Measurements from ENCODE around the gene DCST2. TPM values are rescaled to one million over a fixed set of nuclear protein-coding genes. Genes with fewer than 3 reads are reported as not detected.

Gene DCST2
- total and polyA plus RNA-seq, 2 donors (not counting 3 experiments of a cell fraction or from before 2014, with no cell fraction given): 0.29 to 0.51 TPM

DNA sequence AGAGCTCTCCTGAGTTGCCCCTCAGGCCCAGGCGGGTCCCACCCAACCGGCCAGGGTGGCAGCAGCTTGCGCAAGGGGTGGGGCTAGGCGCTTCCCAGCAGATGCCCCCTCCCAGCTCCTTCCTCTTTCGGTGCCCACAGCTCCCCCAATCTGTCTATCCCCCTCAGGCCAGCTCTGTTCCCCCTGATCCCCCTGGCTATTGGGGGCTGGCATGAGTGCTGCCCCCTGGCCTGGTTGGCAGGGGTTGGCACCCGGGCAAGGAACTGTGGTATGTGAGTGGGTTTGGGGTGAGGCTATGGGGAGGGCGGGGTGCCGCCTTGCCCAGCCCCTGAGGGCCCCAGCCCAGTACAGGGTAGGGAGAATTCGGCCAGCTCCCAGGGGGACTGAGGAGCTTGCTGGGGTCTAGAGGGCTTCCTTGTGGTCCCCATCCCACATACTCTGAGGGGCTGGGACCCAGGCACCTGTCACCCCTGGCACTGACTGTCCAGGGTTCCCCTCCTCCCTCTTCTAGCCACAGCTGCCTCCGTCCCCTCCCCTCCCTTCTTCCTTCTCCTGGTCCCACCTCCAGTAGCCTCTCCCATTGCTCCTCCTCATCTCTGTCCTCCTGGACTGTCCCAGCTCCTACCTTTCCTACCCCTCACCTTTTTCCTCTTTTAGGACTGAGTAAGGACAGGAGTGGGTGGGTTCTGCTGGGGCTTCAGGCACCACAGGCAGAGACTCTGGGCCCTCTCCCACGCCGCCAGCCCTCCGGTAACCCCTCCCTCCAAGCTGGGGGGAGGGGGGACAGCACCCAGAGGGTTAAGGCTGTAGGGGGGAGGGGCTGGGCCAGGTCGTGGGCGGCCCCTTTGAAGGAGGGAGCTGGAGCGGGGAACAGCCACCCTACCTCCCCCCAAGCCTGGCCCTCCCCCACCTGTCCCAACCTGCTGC, 25.3 kb downstream of the DCST2 start:
- BruUV-seq (replicated peaks): no TSS peak
- Histone ChIP-seq H3K4me2 (ENCODE audit: insufficient read depth, low read length) (no peak overlapping the region), H3K27me3 (ENCODE audit: control insufficient read depth in 2 of 2, insufficient read depth in 2 of 2, low read length in 2 of 2) (no peaks in the 10 kb centered on the region), H3K79me2 (ENCODE audit: control insufficient read depth, insufficient read depth, low read length) (peaks cover 13% of the 10 kb centered on the region), H3K9ac (replicated peaks; ENCODE audit: extremely low read depth, insufficient read depth, low read length) (no peak overlapping the region), H2AFZ (ENCODE audit: low read depth, low read length) (no peak overlapping the region), H3K9me3 (replicated peaks; ENCODE audit: control insufficient read depth, insufficient read depth, low read length) (no peaks in the 10 kb centered on the region), H3K4me3 (replicated peaks in 1 of 3; ENCODE audit: insufficient read depth in 1 of 3, low read depth in 1 of 3, low read length in 3 of 3) (no peak overlapping the region), H3K9me1 (replicated peaks; ENCODE audit: control insufficient read depth, extremely low read depth, insufficient read depth, low read length) (no peaks in the 10 kb centered on the region), H3K36me3 (ENCODE audit: control insufficient read depth in 2 of 2, extremely low read depth in 1 of 2, insufficient read depth in 2 of 2, low read length in 2 of 2) (no peaks in the 10 kb centered on the region), H3K4me1 (ENCODE audit: control insufficient read depth, extremely low read depth, insufficient read depth, low read length) (peaks cover 12% of the 10 kb centered on the region), H4K20me1 (replicated peaks; ENCODE audit: control insufficient read depth, extremely low read depth, insufficient read depth, low read length) (no peaks in the 10 kb centered on the region), H3K27ac (ENCODE audit: insufficient read depth, low read depth, low read length) (no peak overlapping the region)
- dilution Hi-C loops (cut with MboI; ENCODE audit: extremely low pct_ligation_motif_present, low sequenced_read_pairs): no loop called here
- POLR2A ChIA-PET: no interaction called here
- DNase-seq (ENCODE audit: low read depth, low spot score): no peak
- intact Hi-C loops (cut with micrococcal nuclease): no loop called here
- TF ChIP-seq JUN (IDR thresholded peaks at IDR 0.05; ENCODE audit: borderline replicate concordance, insufficient read depth, insufficient read length, low read depth) (no peak), MYC (IDR thresholded peaks at IDR 0.05; ENCODE audit: low read depth, low read length) (no peak), POLR2A (IDR thresholded peaks at IDR 0.05; ENCODE audit: low read depth, low read length) (no peak), EZH2 (IDR thresholded peaks at IDR 0.05; ENCODE audit: borderline replicate concordance, low read depth, low read length, severe bottlenecking) (no peak), CTCF (IDR thresholded peaks at IDR 0.05; ENCODE audit: extremely low read depth in 1 of 2, insufficient read depth in 1 of 2, low read depth in 1 of 2, low read length in 2 of 2) (no peak), POLR2AphosphoS5 (IDR thresholded peaks at IDR 0.05; ENCODE audit: insufficient read depth, low read depth, low read length) (no peak), GATA2 (IDR thresholded peaks at IDR 0.05; ENCODE audit: insufficient read depth, insufficient read length, low read depth, low read length) (no peak), FOS (IDR thresholded peaks at IDR 0.05; ENCODE audit: borderline replicate concordance, insufficient read depth, low read length) (no peak)
- TF ChIP-seq, protein P1, sequence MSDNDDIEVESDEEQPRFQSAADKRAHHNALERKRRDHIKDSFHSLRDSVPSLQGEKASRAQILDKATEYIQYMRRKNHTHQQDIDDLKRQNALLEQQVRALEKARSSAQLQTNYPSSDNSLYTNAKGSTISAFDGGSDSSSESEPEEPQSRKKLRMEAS (IDR thresholded peaks at IDR 0.05; ENCODE audit: insufficient read depth, insufficient read length): no peak
- no peak for FAIRE-seq
- CTCF ChIA-PET: interaction anchor here (2.1 to 4.3 kb wide), 2 partner anchors 9 to 36 kb away, joined by 7 to 40 read pairs; no protein-coding TSS in a partner anchor

Measured in endothelial cell of umbilical vein (primary cell).